ENCODE measurements around the gene RASGRF2.

The RASGRF2 gene

DNA sequence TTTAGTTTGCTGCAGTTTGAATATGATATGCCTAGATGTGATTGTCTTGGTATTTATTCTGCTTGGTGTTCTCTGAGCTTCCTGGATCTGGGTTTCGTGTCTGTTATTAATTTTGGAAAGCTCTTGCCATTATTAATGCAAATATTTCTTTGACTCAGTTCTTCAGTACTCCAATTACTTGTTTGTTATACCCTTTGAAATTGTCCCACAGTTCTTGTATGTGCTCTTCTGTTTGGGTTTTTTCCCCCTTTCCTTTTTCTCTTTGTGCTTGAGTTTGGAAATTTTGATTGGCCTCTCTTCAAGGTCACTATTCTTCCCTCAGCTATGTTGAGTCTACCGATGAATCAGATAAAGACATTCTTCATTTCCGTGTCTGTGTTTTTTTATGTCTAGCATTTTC, 176.4 kb downstream of the RASGRF2 start:
- H3K4me2 ChIP-seq (ENCODE audit: low read length): no peak overlapping the region
- H3K27me3 ChIP-seq (ENCODE audit: control insufficient read depth, low read length): no peaks in the 10 kb centered on the region
- no peaks in the 10 kb centered on the region for H3F3A ChIP-seq (ENCODE audit: control insufficient read depth, insufficient read depth)
- H3K4me3 ChIP-seq (ENCODE audit: low read length): no peak overlapping the region
- H3K36me3 ChIP-seq (ENCODE audit: control insufficient read depth, low read length): no peaks in the 10 kb centered on the region
- no peaks in the 10 kb centered on the region for H4K20me1 ChIP-seq (ENCODE audit: control insufficient read depth, insufficient read depth, low read depth, low read length)
- no peaks in the 10 kb centered on the region for H3K9me2 ChIP-seq (replicated peaks; ENCODE audit: control insufficient read depth, low read length)
- H3K9me3 ChIP-seq (ENCODE audit: control insufficient read depth, insufficient read depth, low read length): no peaks in the 10 kb centered on the region
- peaks cover 22% of the 10 kb centered on the region for H3K4me1 ChIP-seq (ENCODE audit: control insufficient read depth, low read length)
- H3K79me2 ChIP-seq (ENCODE audit: control insufficient read depth, low read length): no peaks in the 10 kb centered on the region
- TF ChIP-seq, protein P1, sequence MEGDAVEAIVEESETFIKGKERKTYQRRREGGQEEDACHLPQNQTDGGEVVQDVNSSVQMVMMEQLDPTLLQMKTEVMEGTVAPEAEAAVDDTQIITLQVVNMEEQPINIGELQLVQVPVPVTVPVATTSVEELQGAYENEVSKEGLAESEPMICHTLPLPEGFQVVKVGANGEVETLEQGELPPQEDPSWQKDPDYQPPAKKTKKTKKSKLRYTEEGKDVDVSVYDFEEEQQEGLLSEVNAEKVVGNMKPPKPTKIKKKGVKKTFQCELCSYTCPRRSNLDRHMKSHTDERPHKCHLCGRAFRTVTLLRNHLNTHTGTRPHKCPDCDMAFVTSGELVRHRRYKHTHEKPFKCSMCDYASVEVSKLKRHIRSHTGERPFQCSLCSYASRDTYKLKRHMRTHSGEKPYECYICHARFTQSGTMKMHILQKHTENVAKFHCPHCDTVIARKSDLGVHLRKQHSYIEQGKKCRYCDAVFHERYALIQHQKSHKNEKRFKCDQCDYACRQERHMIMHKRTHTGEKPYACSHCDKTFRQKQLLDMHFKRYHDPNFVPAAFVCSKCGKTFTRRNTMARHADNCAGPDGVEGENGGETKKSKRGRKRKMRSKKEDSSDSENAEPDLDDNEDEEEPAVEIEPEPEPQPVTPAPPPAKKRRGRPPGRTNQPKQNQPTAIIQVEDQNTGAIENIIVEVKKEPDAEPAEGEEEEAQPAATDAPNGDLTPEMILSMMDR (IDR thresholded peaks at IDR 0.05; ENCODE audit: low read depth, low read length, poor library complexity, severe bottlenecking): no peak
- H3K27ac ChIP-seq (ENCODE audit: low read depth, low read length): no peak overlapping the region

DNA sequence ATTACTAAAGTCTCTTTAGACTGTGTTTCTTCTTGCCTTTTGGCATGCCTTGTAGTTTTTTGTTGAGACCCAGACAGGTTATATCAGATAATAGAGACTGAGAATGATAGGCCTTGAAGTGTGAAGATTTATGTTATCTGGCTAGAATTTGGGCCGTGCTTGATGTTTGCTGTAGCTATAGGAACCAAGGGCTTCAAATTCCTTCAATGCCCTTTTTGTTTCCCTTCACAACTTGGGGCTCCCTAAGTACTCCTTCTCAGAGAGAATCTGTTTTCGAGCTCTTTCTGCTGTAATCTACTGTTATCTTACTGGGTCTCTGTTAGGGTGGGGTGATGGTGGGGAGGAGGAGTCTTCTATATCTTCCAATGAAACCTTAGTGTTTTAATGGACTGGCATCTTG, 177.7 kb downstream of the RASGRF2 start:
- no peak overlapping the region for H3K4me3 ChIP-seq (ENCODE audit: low read length)
- H3K9me3 ChIP-seq (ENCODE audit: control insufficient read depth, insufficient read depth, low read length): no peaks in the 10 kb centered on the region
- no peak overlapping the region for H3K4me2 ChIP-seq (ENCODE audit: low read length)
- no peaks in the 10 kb centered on the region for H3K27me3 ChIP-seq (ENCODE audit: control insufficient read depth, low read length)
- no peaks in the 10 kb centered on the region for H3K79me2 ChIP-seq (ENCODE audit: control insufficient read depth, low read length)
- no peaks in the 10 kb centered on the region for H3F3A ChIP-seq (ENCODE audit: control insufficient read depth, insufficient read depth)
- peaks cover 17% of the 10 kb centered on the region for H3K4me1 ChIP-seq (ENCODE audit: control insufficient read depth, low read length)
- no peaks in the 10 kb centered on the region for H4K20me1 ChIP-seq (ENCODE audit: control insufficient read depth, insufficient read depth, low read depth, low read length)
- TF ChIP-seq, protein P1 (IDR thresholded peaks at IDR 0.05; ENCODE audit: low read depth, low read length, poor library complexity, severe bottlenecking): no peak
- TF ChIP-seq EZH2phosphoT487 (IDR thresholded peaks at IDR 0.05; ENCODE audit: borderline replicate concordance, low read length): no peak
- H3K27ac ChIP-seq (ENCODE audit: low read depth, low read length): no peak overlapping the region
- no peaks in the 10 kb centered on the region for H3K9me2 ChIP-seq (replicated peaks; ENCODE audit: control insufficient read depth, low read length)
- no peaks in the 10 kb centered on the region for H3K36me3 ChIP-seq (ENCODE audit: control insufficient read depth, low read length)

DNA sequence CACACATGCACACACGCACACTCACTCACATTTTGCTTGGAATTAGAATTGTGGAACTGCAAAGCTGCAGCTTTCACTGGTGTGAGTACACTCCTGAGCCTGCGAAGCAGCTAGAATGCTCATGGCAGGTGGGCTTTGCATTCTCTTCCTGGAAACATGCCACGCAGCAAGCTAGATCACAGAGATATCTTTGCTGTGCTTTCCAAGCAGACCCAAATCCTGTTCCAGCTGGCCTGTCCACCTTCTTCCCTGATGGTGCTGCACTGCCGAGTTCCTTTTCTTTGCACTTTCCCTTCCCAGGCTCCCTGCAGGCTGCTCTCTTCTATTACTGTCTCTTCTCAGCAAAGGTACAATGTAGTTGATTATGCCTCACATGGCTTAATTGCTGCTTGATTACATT, 180.3 kb downstream of the RASGRF2 start:
- H3K27ac ChIP-seq (ENCODE audit: low read depth, low read length): no peak overlapping the region
- peaks cover 3% of the 10 kb centered on the region; the same call in 1 of the 2 replicates for H3K27me3 ChIP-seq (ENCODE audit: control insufficient read depth, low read length)
- no peak overlapping the region for H3K4me2 ChIP-seq (ENCODE audit: low read length)
- H3K36me3 ChIP-seq (ENCODE audit: control insufficient read depth, low read length): no peaks in the 10 kb centered on the region
- no peaks in the 10 kb centered on the region for H3K79me2 ChIP-seq (ENCODE audit: control insufficient read depth, low read length)
- no peaks in the 10 kb centered on the region for H3K4me1 ChIP-seq (ENCODE audit: control insufficient read depth, low read length)
- H3K9me2 ChIP-seq (replicated peaks; ENCODE audit: control insufficient read depth, low read length): no peaks in the 10 kb centered on the region
- H3F3A ChIP-seq (ENCODE audit: control insufficient read depth, insufficient read depth): no peaks in the 10 kb centered on the region
- H3K9me3 ChIP-seq (ENCODE audit: control insufficient read depth, insufficient read depth, low read length): no peaks in the 10 kb centered on the region
- no peaks in the 10 kb centered on the region for H4K20me1 ChIP-seq (ENCODE audit: control insufficient read depth, insufficient read depth, low read depth, low read length)
- TF ChIP-seq EZH2phosphoT487 (IDR thresholded peaks at IDR 0.05; ENCODE audit: borderline replicate concordance, low read length): no peak
- TF ChIP-seq, protein P1 (IDR thresholded peaks at IDR 0.05; ENCODE audit: low read depth, low read length, poor library complexity, severe bottlenecking): no peak
- H3K4me3 ChIP-seq (ENCODE audit: low read length): no peak overlapping the region

DNA sequence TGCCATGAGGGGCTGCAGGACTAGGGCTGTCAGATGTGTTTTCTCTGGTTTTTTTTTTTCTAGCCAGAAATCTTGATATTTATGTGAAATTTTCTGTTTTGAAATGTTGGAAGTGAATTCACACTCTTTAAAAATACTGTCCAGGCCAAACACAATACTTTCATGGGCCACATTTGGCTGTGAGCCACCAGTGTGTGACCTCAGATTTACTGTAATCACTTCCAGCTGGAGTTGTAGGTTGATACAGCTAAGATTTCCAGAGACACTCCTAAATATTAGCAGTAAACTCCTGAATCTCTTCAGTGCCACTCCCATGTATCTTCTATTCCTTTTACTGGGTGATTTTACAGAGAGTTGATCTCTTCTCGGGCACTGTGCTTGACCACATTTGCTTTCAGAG, 180.8 kb downstream of the RASGRF2 start:
- H4K20me1 ChIP-seq (ENCODE audit: control insufficient read depth, insufficient read depth, low read depth, low read length): no peaks in the 10 kb centered on the region
- H3F3A ChIP-seq (ENCODE audit: control insufficient read depth, insufficient read depth): no peaks in the 10 kb centered on the region
- no peaks in the 10 kb centered on the region for H3K9me3 ChIP-seq (ENCODE audit: control insufficient read depth, insufficient read depth, low read length)
- no peak overlapping the region for H3K4me2 ChIP-seq (ENCODE audit: low read length)
- no peaks in the 10 kb centered on the region for H3K36me3 ChIP-seq (ENCODE audit: control insufficient read depth, low read length)
- peaks cover 3% of the 10 kb centered on the region; the same call in 1 of the 2 replicates for H3K27me3 ChIP-seq (ENCODE audit: control insufficient read depth, low read length)
- TF ChIP-seq, protein P1 (IDR thresholded peaks at IDR 0.05; ENCODE audit: low read depth, low read length, poor library complexity, severe bottlenecking): no peak
- TF ChIP-seq EZH2phosphoT487 (IDR thresholded peaks at IDR 0.05; ENCODE audit: borderline replicate concordance, low read length): no peak
- no peaks in the 10 kb centered on the region for H3K9me2 ChIP-seq (replicated peaks; ENCODE audit: control insufficient read depth, low read length)
- H3K27ac ChIP-seq (ENCODE audit: low read depth, low read length): no peak overlapping the region
- H3K4me1 ChIP-seq (ENCODE audit: control insufficient read depth, low read length): no peaks in the 10 kb centered on the region
- no peaks in the 10 kb centered on the region for H3K79me2 ChIP-seq (ENCODE audit: control insufficient read depth, low read length)
- H3K4me3 ChIP-seq (ENCODE audit: low read length): no peak overlapping the region
